Activated naive CD8-positive, alpha-beta T cell treated with anti-CD3 and anti-CD28 coated beads, Interleukin-2, amount 50 U/mL, for 24 hours (primary cell): ENCODE measurements around the gene HEG1.

Experiments
- ATAC-seq: fragments of 150-1000 bp; cut with Tn5 transposase; one replicate; pipeline ENCODE4 v1.10.0; 2021
- DNase-seq: peaks from one replicate; pipeline ENCODE4 v3.0.0; 2021
- H3K27ac Mint-ChIP-seq: one replicate; pipeline ENCODE4 v1.8.0; 2021; ENCODE audit warnings: mild to moderate bottlenecking, mixed read lengths
- H3K27me3 Mint-ChIP-seq: one replicate; pipeline ENCODE4 v1.8.0; 2021; ENCODE audit warnings: mixed read lengths
- H3K36me3 Mint-ChIP-seq: one replicate; pipeline ENCODE4 v1.8.0; 2021; ENCODE audit warnings: low read depth, mixed read lengths
- H3K4me1 Mint-ChIP-seq: one replicate; pipeline ENCODE4 v1.8.0; 2021; ENCODE audit warnings: mixed read lengths
- H3K4me3 Mint-ChIP-seq: one replicate; pipeline ENCODE4 v1.8.0; 2021; ENCODE audit warnings: mild to moderate bottlenecking, moderate library complexity, mixed read lengths
- H3K9me3 Mint-ChIP-seq: one replicate; pipeline ENCODE4 v1.8.0; 2021; ENCODE audit warnings: mixed read lengths

The HEG1 gene

GRCh38 chr3:125059488-125060245 is 3.9 kb upstream of the HEG1 start:
- no peak for ATAC-seq
- no peak overlapping the region for H3K27ac Mint-ChIP-seq
- no peak overlapping the region for H3K4me3 Mint-ChIP-seq
- H3K36me3 Mint-ChIP-seq: peaks cover under 1% of the 10 kb centered on the region
- no peaks in the 10 kb centered on the region for H3K9me3 Mint-ChIP-seq
- peaks cover 31% of the 10 kb centered on the region for H3K27me3 Mint-ChIP-seq
- H3K4me1 Mint-ChIP-seq: peaks cover 10% of the 10 kb centered on the region
- no peak for DNase-seq

- H3K4me3 Mint-ChIP-seq: no peak overlapping the region
- peaks cover 28% of the 10 kb centered on the region for H3K27me3 Mint-ChIP-seq
- H3K36me3 Mint-ChIP-seq: peaks cover 3% of the 10 kb centered on the region
- H3K9me3 Mint-ChIP-seq: no peaks in the 10 kb centered on the region
- ATAC-seq: no peak
- H3K27ac Mint-ChIP-seq: no peak overlapping the region
- H3K4me1 Mint-ChIP-seq: peaks cover 17% of the 10 kb centered on the region
- no peak for DNase-seq
Measured at GRCh38 chr3:125058959-125059358, 3.2 kb upstream of the HEG1 start.

GRCh38 chr3:125058529-125058928 is 2.7 kb upstream of the HEG1 start:
- H3K27me3 Mint-ChIP-seq: peaks cover 26% of the 10 kb centered on the region
- H3K4me1 Mint-ChIP-seq: peaks cover 21% of the 10 kb centered on the region
- no peaks in the 10 kb centered on the region for H3K9me3 Mint-ChIP-seq
- no peak for ATAC-seq
- no peak for DNase-seq
- no peak overlapping the region for H3K27ac Mint-ChIP-seq
- peaks cover 3% of the 10 kb centered on the region for H3K36me3 Mint-ChIP-seq
- no peak overlapping the region for H3K4me3 Mint-ChIP-seq

- peaks cover 3% of the 10 kb centered on the region for H3K36me3 Mint-ChIP-seq
- no peak overlapping the region for H3K4me3 Mint-ChIP-seq
- no peak overlapping the region for H3K27ac Mint-ChIP-seq
- H3K27me3 Mint-ChIP-seq: peaks cover 20% of the 10 kb centered on the region
- no peaks in the 10 kb centered on the region for H3K9me3 Mint-ChIP-seq
- DNase-seq: no peak
- H3K4me1 Mint-ChIP-seq: peaks cover 34% of the 10 kb centered on the region
- ATAC-seq: no peak
Measured at GRCh38 chr3:125057186-125057850, 1.5 kb upstream of the HEG1 start.

GRCh38 chr3:125055331-125055912 is 375 bp downstream of the HEG1 start:
- H3K27ac Mint-ChIP-seq: peak overlapping the region; percentile 89
- peak; percentile 10 for ATAC-seq
- peaks cover 10% of the 10 kb centered on the region for H3K27me3 Mint-ChIP-seq
- peak; percentile 39 for DNase-seq
- peaks cover 7% of the 10 kb centered on the region for H3K36me3 Mint-ChIP-seq
- peak overlapping the region; percentile 94 for H3K4me3 Mint-ChIP-seq
- H3K4me1 Mint-ChIP-seq: peaks cover 53% of the 10 kb centered on the region
- no peaks in the 10 kb centered on the region for H3K9me3 Mint-ChIP-seq

GRCh38 chr3:125054449-125055329 is 1.1 kb downstream of the HEG1 start:
- DNase-seq (no peak), ATAC-seq (no peak)
- Mint-ChIP-seq H3K27ac (peak overlapping the region; percentile 89), H3K36me3 (peaks cover 8% of the 10 kb centered on the region), H3K4me1 (peaks cover 54% of the 10 kb centered on the region), H3K27me3 (peaks cover 6% of the 10 kb centered on the region), H3K9me3 (no peaks in the 10 kb centered on the region), H3K4me3 (peak overlapping the region; percentile 94)

- peaks cover 5% of the 10 kb centered on the region for H3K27me3 Mint-ChIP-seq
- peaks cover 58% of the 10 kb centered on the region for H3K4me1 Mint-ChIP-seq
- no peak for DNase-seq
- ATAC-seq: no peak
- H3K4me3 Mint-ChIP-seq: peak overlapping the region; percentile 94
- no peaks in the 10 kb centered on the region for H3K9me3 Mint-ChIP-seq
- H3K36me3 Mint-ChIP-seq: peaks cover 11% of the 10 kb centered on the region
- peak overlapping the region; percentile 89 for H3K27ac Mint-ChIP-seq
Measured at GRCh38 chr3:125054062-125054448, 1.7 kb downstream of the HEG1 start.

GRCh38 chr3:125053304-125053699 is 2.5 kb downstream of the HEG1 start:
- H3K27ac Mint-ChIP-seq: peak overlapping the region; percentile 29
- H3K4me1 Mint-ChIP-seq: peaks cover 58% of the 10 kb centered on the region
- H3K27me3 Mint-ChIP-seq: peaks cover 5% of the 10 kb centered on the region
- peaks cover 11% of the 10 kb centered on the region for H3K36me3 Mint-ChIP-seq
- ATAC-seq (no peak), DNase-seq (no peak)
- peak overlapping the region; percentile 94 for H3K4me3 Mint-ChIP-seq
- H3K9me3 Mint-ChIP-seq: no peaks in the 10 kb centered on the region

GRCh38 chr3:125052624-125053303 is 3.0 kb downstream of the HEG1 start:
- ATAC-seq: no peak
- Mint-ChIP-seq H3K36me3 (peaks cover 11% of the 10 kb centered on the region), H3K4me1 (peaks cover 58% of the 10 kb centered on the region), H3K4me3 (peak overlapping the region; percentile 94), H3K9me3 (no peaks in the 10 kb centered on the region), H3K27ac (peak overlapping the region; percentile 67), H3K27me3 (peaks cover under 1% of the 10 kb centered on the region)
- no peak for DNase-seq

GRCh38 chr3:125051715-125052581 is 3.8 kb downstream of the HEG1 start:
- ATAC-seq: peak; percentile 65
- Mint-ChIP-seq H3K4me1 (peaks cover 56% of the 10 kb centered on the region), H3K27me3 (no peaks in the 10 kb centered on the region), H3K27ac (peak overlapping the region; percentile 67), H3K36me3 (peaks cover 11% of the 10 kb centered on the region), H3K4me3 (peak overlapping the region; percentile 94), H3K9me3 (no peaks in the 10 kb centered on the region)
- DNase-seq: peak; percentile 69

- H3K36me3 Mint-ChIP-seq: peaks cover 11% of the 10 kb centered on the region
- H3K4me3 Mint-ChIP-seq: peak overlapping the region; percentile 94
- ATAC-seq: no peak
- H3K27ac Mint-ChIP-seq: peak overlapping the region; percentile 67
- H3K9me3 Mint-ChIP-seq: no peaks in the 10 kb centered on the region
- H3K4me1 Mint-ChIP-seq: peaks cover 51% of the 10 kb centered on the region
- no peak for DNase-seq
- H3K27me3 Mint-ChIP-seq: no peaks in the 10 kb centered on the region
Measured at GRCh38 chr3:125051205-125051604, 4.6 kb downstream of the HEG1 start.

GRCh38 chr3:125050488-125051090 is 5.2 kb downstream of the HEG1 start:
- ATAC-seq: no peak
- DNase-seq: no peak
- Mint-ChIP-seq H3K4me1 (peaks cover 51% of the 10 kb centered on the region), H3K27me3 (no peaks in the 10 kb centered on the region), H3K4me3 (no peak overlapping the region), H3K9me3 (no peaks in the 10 kb centered on the region), H3K36me3 (peaks cover 11% of the 10 kb centered on the region), H3K27ac (peak overlapping the region; percentile 5)

- ATAC-seq: no peak
- H3K4me3 Mint-ChIP-seq: no peak overlapping the region
- peaks cover 34% of the 10 kb centered on the region for H3K4me1 Mint-ChIP-seq
- no peaks in the 10 kb centered on the region for H3K27me3 Mint-ChIP-seq
- peaks cover 8% of the 10 kb centered on the region for H3K36me3 Mint-ChIP-seq
- no peaks in the 10 kb centered on the region for H3K9me3 Mint-ChIP-seq
- no peak overlapping the region for H3K27ac Mint-ChIP-seq
- no peak for DNase-seq
Measured at GRCh38 chr3:125048282-125048681, 7.5 kb downstream of the HEG1 start.
